Glutamatergic neuron (in vitro differentiated cells): ENCODE data around the gene IRF1. TPM values are rescaled to one million over a fixed set of nuclear protein-coding genes. Genes with fewer than 3 reads are reported as not detected.

Source experiments
- DNase-seq: peaks from one replicate; pipeline ENCODE4 v3.0.0; 2022
- H3K27ac Mint-ChIP-seq: one replicate; pipeline ENCODE4 v1.8.0; 2020; ENCODE audit warnings: mild to moderate bottlenecking, mixed read lengths, inconsistent platforms; ENCODE audit not compliant: unreplicated experiment
- H3K27me3 Mint-ChIP-seq: one replicate; pipeline ENCODE4 v1.8.0; 2020; ENCODE audit warnings: mild to moderate bottlenecking, moderate library complexity, mixed read lengths, inconsistent platforms; ENCODE audit not compliant: unreplicated experiment
- H3K36me3 Mint-ChIP-seq: one replicate; pipeline ENCODE4 v1.8.0; 2020; ENCODE audit warnings: mild to moderate bottlenecking, mixed read lengths, inconsistent platforms; ENCODE audit not compliant: unreplicated experiment
- H3K4me1 Mint-ChIP-seq: one replicate; pipeline ENCODE4 v1.8.0; 2020; ENCODE audit warnings: mild to moderate bottlenecking, low read depth, mixed read lengths, inconsistent platforms; ENCODE audit not compliant: unreplicated experiment
- H3K4me3 Mint-ChIP-seq: one replicate; pipeline ENCODE4 v1.8.0; 2020; ENCODE audit warnings: mild to moderate bottlenecking, mixed read lengths, inconsistent platforms; ENCODE audit not compliant: unreplicated experiment
- H3K9me3 Mint-ChIP-seq: one replicate; pipeline ENCODE4 v1.8.0; 2020; ENCODE audit warnings: mild to moderate bottlenecking, moderate library complexity, mixed read lengths, inconsistent platforms; ENCODE audit not compliant: unreplicated experiment
- long read RNA-seq: library from polyadenylated mRNA; unstranded; transcript quantifications from one replicate; pipeline ENCODE4 v2.0.0, GENCODE V29; 2020; ENCODE audit not compliant: unreplicated experiment
- total RNA-seq: library from RNA; stranded (reverse); fragmentation: NEBNext Ultra II Directional; extraction: Animal tissue kit (Norgen Biotek cat#: 25700); gene quantifications from one replicate; pipeline ENCODE4 v1.2.1, GENCODE V29; 2021; ENCODE audit not compliant: unreplicated experiment
- TF ChIP-seq, protein P1 (sequence below): fragments of 200-600 bp; sonication (generic); IDR thresholded peaks from one replicate; pipeline ENCODE4 v1.5.0; 2021; ENCODE audit not compliant: partially characterized antibody, unreplicated experiment

Gene IRF1, protein sequence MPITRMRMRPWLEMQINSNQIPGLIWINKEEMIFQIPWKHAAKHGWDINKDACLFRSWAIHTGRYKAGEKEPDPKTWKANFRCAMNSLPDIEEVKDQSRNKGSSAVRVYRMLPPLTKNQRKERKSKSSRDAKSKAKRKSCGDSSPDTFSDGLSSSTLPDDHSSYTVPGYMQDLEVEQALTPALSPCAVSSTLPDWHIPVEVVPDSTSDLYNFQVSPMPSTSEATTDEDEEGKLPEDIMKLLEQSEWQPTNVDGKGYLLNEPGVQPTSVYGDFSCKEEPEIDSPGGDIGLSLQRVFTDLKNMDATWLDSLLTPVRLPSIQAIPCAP
- 2.8 TPM for total RNA-seq
- long read RNA-seq, partial matches to known transcripts, result 0 of 1 reads
- long read RNA-seq, other reads (novel, unspliced or antisense), result 0 of 1 reads

DNA sequence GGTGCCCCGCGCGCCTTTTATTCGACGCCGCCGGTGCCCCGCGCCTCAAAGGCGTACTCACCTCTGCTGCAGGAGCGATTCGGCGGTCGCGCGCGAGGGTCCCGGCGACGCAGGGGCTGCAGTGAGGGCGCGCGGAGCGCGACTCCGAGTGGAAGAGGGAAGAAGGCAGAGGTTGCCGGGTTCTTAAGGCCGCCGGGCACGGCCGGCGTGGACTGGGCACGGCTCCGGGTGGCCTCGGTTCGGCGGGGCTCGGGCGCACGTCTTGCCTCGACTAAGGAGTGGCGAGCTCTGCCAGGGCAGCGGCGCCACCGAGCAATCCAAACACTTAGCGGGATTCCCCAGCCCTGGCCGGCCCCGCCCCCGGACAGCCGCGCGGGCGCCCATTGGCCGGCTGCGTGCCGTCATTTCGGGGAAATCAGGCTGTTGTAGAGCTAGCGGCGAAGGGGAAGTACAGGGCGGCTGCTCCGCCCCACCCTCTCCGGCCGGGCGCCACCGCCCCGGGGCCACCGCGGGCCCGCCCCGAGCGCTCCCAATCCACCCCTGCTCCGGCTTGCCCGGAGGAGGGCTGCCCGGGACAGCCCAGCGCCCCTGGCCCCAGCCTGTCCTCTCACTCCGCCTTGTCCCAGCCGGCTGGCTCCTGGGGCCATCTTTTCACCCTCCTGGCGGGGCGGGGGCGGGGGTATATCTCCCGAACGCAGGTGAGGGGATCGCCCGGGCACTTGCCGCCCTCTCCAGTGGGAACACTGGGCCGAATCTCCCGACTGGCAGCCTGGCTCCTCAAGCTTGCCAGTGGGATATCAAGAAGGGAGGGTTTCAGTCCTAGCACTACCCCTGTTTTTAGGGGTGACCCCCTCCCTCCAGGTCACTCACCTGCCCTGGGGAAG, at the start of gene IRF1:
Gene IRF1, minus strand, starts transcription at position 290 of the 884 bp plus-strand sequence. CDS start 1,295 bp downstream, outside the sequence.
- peaks cover 2% of the 10 kb centered on the region for H3K9me3 Mint-ChIP-seq
- H3K27ac Mint-ChIP-seq, result no peak within 1 kb of the TSS
- H3K4me1 Mint-ChIP-seq, result no peaks in the 10 kb centered on the region
- TF ChIP-seq, protein P1, sequence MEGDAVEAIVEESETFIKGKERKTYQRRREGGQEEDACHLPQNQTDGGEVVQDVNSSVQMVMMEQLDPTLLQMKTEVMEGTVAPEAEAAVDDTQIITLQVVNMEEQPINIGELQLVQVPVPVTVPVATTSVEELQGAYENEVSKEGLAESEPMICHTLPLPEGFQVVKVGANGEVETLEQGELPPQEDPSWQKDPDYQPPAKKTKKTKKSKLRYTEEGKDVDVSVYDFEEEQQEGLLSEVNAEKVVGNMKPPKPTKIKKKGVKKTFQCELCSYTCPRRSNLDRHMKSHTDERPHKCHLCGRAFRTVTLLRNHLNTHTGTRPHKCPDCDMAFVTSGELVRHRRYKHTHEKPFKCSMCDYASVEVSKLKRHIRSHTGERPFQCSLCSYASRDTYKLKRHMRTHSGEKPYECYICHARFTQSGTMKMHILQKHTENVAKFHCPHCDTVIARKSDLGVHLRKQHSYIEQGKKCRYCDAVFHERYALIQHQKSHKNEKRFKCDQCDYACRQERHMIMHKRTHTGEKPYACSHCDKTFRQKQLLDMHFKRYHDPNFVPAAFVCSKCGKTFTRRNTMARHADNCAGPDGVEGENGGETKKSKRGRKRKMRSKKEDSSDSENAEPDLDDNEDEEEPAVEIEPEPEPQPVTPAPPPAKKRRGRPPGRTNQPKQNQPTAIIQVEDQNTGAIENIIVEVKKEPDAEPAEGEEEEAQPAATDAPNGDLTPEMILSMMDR, result no peak
- peak within 1 kb of the TSS; percentile 90 for H3K4me3 Mint-ChIP-seq
- peak; percentile 88 for DNase-seq
- H3K36me3 Mint-ChIP-seq, result no peaks in the 10 kb centered on the region
- H3K27me3 Mint-ChIP-seq, result peaks cover 20% of the 10 kb centered on the region

DNA sequence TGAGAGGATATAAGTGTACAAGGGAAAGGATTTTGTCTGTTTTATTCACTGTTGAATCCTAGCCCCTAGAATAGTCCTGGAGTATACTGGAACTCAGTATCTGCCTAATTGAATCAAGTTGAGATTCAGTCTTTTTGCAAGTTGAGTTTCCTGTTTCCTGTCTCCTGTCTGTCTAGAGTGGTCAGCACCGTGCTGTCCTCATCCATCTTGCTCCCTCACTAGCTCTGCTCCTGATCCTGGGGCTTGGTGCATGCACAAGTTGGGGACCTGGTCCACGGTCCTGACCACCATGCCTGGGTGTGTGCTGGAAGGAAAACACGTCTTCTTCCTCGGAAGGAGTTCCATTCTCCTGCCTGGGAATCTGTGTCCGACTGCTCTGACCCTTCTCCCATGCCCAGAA, 49.6 kb upstream of the IRF1 start:
- Mint-ChIP-seq H3K27ac (no peak overlapping the region), H3K27me3 (no peaks in the 10 kb centered on the region), H3K36me3 (no peaks in the 10 kb centered on the region), H3K4me3 (no peak overlapping the region), H3K9me3 (peaks cover 2% of the 10 kb centered on the region), H3K4me1 (peaks cover 5% of the 10 kb centered on the region)
- no peak for DNase-seq
- TF ChIP-seq, protein P1, result no peak

DNA sequence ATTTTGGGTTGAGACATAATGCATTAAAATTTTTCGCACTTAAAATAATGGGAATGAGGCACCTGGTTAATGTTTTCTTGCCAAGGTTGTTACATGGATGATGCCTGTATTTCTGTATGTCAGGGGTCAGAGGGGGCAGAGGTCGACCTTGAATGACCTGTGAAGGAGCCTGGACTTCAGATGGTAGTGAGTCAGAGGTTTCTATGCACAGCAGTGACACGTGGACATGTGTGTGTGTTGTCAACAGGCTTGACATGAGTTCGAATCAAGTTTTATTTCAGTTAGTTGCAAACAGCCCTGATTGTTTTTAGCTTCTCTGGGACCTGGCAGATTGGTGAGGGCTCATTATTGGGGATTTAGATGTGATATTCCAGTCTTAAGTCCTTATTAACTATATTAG, 49.1 kb upstream of the IRF1 start:
- TF ChIP-seq, protein P1, result no peak
- Mint-ChIP-seq H3K4me1 (peaks cover 5% of the 10 kb centered on the region), H3K4me3 (no peak overlapping the region), H3K27ac (no peak overlapping the region), H3K27me3 (no peaks in the 10 kb centered on the region), H3K9me3 (peaks cover 2% of the 10 kb centered on the region), H3K36me3 (no peaks in the 10 kb centered on the region)
- DNase-seq, result no peak

DNA sequence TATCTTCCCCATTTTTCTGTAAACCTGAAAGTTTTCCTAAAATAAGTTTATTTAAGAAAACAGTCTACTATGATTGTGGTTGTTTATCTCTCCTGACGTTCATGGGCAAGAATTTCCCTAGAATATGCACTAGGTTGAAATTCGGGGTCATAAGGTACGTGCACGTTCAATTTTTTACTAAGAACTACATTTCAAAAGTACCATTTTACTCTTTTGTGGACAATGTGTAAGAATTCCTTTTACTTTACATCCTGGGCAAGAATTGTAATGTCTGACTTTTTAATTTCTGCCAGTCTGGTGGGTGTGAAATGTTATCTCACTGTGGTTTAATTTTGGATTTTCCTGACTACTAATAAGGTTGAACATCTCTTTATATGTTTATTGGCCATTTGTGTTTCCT, 40.4 kb upstream of the IRF1 start:
- Mint-ChIP-seq H3K4me3 (no peak overlapping the region), H3K9me3 (peaks cover 6% of the 10 kb centered on the region), H3K27ac (no peak overlapping the region), H3K36me3 (no peaks in the 10 kb centered on the region), H3K4me1 (peaks cover 25% of the 10 kb centered on the region), H3K27me3 (peaks cover 2% of the 10 kb centered on the region)
- no peak for DNase-seq
- TF ChIP-seq, protein P1, result no peak
